Prostate gland (tissue), 2 donors: ENCODE results near the gene SLC5A9. TPM values are rescaled to one million over a fixed set of nuclear protein-coding genes. Genes with fewer than 3 reads are reported as not detected.
A peak's percentile ranks its signal among the peaks of the same experiment; 100 is the strongest.

Source experiments
- DNase-seq: peaks from one replicate; pipeline ENCODE4 v3.0.0-alpha.2; 2019; ENCODE audit warnings: low spot score
- H3K27ac ChIP-seq, 2 donors: fragments of 200-600 bp; sonication (generic); 2 replicates each; pipeline ENCODE4 v1.5.1; 2017 to 2019
- H3K27me3 ChIP-seq: fragments of 200-600 bp; sonication (generic); replicated peaks from 2 replicates; pipeline ENCODE4 v1.5.1; 2019; ENCODE audit not compliant: insufficient read depth
- H3K36me3 ChIP-seq, 2 donors: fragments of 200-600 bp; sonication (generic); 1 replicate in 1 of 2; 2 replicates in 1 of 2; pipeline versions ENCODE4 v1.5.1 to v1.8.1; 2017 to 2019
- H3K4me1 ChIP-seq: fragments of 200-600 bp; sonication (generic); replicated peaks from 2 replicates; pipeline ENCODE4 v1.5.1; 2019
- H3K4me3 ChIP-seq, 2 donors: fragments of 200-600 bp; sonication (generic); 2 replicates each; pipeline ENCODE4 v1.5.1; 2017 to 2019
- H3K9me3 ChIP-seq: fragments of 200-600 bp; sonication (generic); 2 replicates; pipeline ENCODE4 v1.5.1; 2017
- CTCF ChIP-seq, 4 experiments: fragments of 200-600 bp in 2 of 4; fragments of 450-650 bp in 2 of 4; sonication (generic) in 2 of 4; IDR thresholded peaks; 1 replicate in 3 of 4; 2 replicates in 1 of 4; pipeline ENCODE4 v1.5.1; 2016 to 2019; ENCODE audit warnings: antibody characterized with exemption in 4 of 4, mild to moderate bottlenecking in 2 of 4, moderate library complexity in 2 of 4
- POLR2A ChIP-seq: fragments of 450-650 bp; IDR thresholded peaks from one replicate; pipeline ENCODE4 v1.6.1; 2016; ENCODE audit warnings: antibody characterized with exemption, mild to moderate bottlenecking
- POLR2AphosphoS5 ChIP-seq: sonication (generic); formaldehyde crosslinking; IDR thresholded peaks from one replicate; pipeline ENCODE4 v1.6.1; 2017; ENCODE audit warnings: antibody characterized with exemption
- WGBS: methylation state at CpG from one replicate; pipeline ENCODE4 v1.1.5; 2018; 5-methylcytosine and 5-hydroxymethylcytosine counted together
- intact Hi-C: fragments of 100-400 bp; cut with DNase I; formaldehyde crosslinking; loops from one replicate; pipeline ENCODE4 v1.14.2; 2022
- total RNA-seq, 2 donors: library from RNA; depleted of rRNA; stranded (reverse); fragments of >200 nt; gene quantifications; one replicate each; pipeline ENCODE4 v1.1.0, GENCODE V29; 2016

SLC5A9 gene
- total RNA-seq, 2 donors from 2014 or later: not detected

GRCh38 chr1:48246727-48247126 lies 24.2 kb downstream of the SLC5A9 start:
- no peaks in the 10 kb centered on the region for H3K9me3 ChIP-seq
- TF ChIP-seq POLR2AphosphoS5 (peak; percentile 70), POLR2A (no peak), CTCF (IDR thresholded peaks at IDR 0.05) (no peak)
- 84% methylated on average over 1 of the region's 1 CpG for WGBS
- no peaks in the 10 kb centered on the region for H3K36me3 ChIP-seq
- peak; percentile 57 for DNase-seq
- intact Hi-C loops: no loop called here
- no peaks in the 10 kb centered on the region for H3K4me1 ChIP-seq
- H3K27me3 ChIP-seq: no peaks in the 10 kb centered on the region
- H3K4me3 ChIP-seq: no peak overlapping the region
- H3K27ac ChIP-seq: peak overlapping the region in 1 of 2 donors; percentile 6

GRCh38 chr1:48248356-48248755 lies 25.8 kb downstream of the SLC5A9 start:
- TF ChIP-seq CTCF (IDR thresholded peaks at IDR 0.05) (no peak), POLR2A (no peak), POLR2AphosphoS5 (no peak)
- Histone ChIP-seq H3K27ac (no peak overlapping the region), H3K4me1 (no peaks in the 10 kb centered on the region), H3K27me3 (no peaks in the 10 kb centered on the region), H3K9me3 (no peaks in the 10 kb centered on the region), H3K36me3 (no peaks in the 10 kb centered on the region), H3K4me3 (no peak overlapping the region)
- intact Hi-C loops: no loop called here
- 88% methylated on average over 4 of the region's 4 CpGs for WGBS
- no peak for DNase-seq

- TF ChIP-seq CTCF (IDR thresholded peaks at IDR 0.05) (peak in 1 of 4 experiments; percentile 2), POLR2AphosphoS5 (no peak)
- DNase-seq: no peak
- Histone ChIP-seq H3K27ac (no peak overlapping the region), H3K9me3 (no peaks in the 10 kb centered on the region), H3K4me1 (no peaks in the 10 kb centered on the region), H3K4me3 (no peak overlapping the region), H3K27me3 (no peaks in the 10 kb centered on the region), H3K36me3 (no peaks in the 10 kb centered on the region)
- 90% methylated on average over 3 of the region's 3 CpGs for WGBS
- intact Hi-C loops: no loop called here
Measured at GRCh38 chr1:48249868-48250267, 27.4 kb downstream of the SLC5A9 start.

- DNase-seq: no peak
- no peaks in the 10 kb centered on the region for H3K4me1 ChIP-seq
- H3K27ac ChIP-seq: peak overlapping the region in 1 of 2 donors; percentile 29
- no peak overlapping the region for H3K4me3 ChIP-seq
- intact Hi-C loops: no loop called here
- 30% methylated on average over 3 of the region's 3 CpGs for WGBS
- no peaks in the 10 kb centered on the region for H3K36me3 ChIP-seq
- no peaks in the 10 kb centered on the region for H3K27me3 ChIP-seq
- no peaks in the 10 kb centered on the region for H3K9me3 ChIP-seq
- TF ChIP-seq POLR2A: no peak
- TF ChIP-seq CTCF (IDR thresholded peaks at IDR 0.05): no peak
- TF ChIP-seq POLR2AphosphoS5: no peak
Measured at GRCh38 chr1:48250572-48250971, 28.1 kb downstream of the SLC5A9 start.

- 85% methylated on average over 2 of the region's 2 CpGs for WGBS
Measured at GRCh38 chr1:48251323-48251722, 28.8 kb downstream of the SLC5A9 start.

More at GRCh38 chr1:48251323-48251722, 28.8 kb downstream of the SLC5A9 start:
- peak overlapping the region in 1 of 2 donors; percentile 25 for H3K27ac ChIP-seq
- no peaks in the 10 kb centered on the region for H3K36me3 ChIP-seq
- no peaks in the 10 kb centered on the region for H3K4me1 ChIP-seq
- intact Hi-C loops: no loop called here
- H3K4me3 ChIP-seq: no peak overlapping the region
- no peaks in the 10 kb centered on the region for H3K9me3 ChIP-seq
- TF ChIP-seq CTCF (IDR thresholded peaks at IDR 0.05) (no peak), POLR2AphosphoS5 (peak; percentile 58)
- no peaks in the 10 kb centered on the region for H3K27me3 ChIP-seq
- DNase-seq: no peak
